Peyer's patch (tissue), 4 donors: Measurements from ENCODE around the gene FER.

Experiments used
- CTCF ChIP-seq, 6 experiments: fragments of 450-650 bp in 4 of 6; fragments of 200-600 bp in 2 of 6; sonication (generic) in 1 of 6; IDR thresholded peaks; one replicate each; pipeline ENCODE4 v1.5.1; 2017 to 2019; ENCODE audit warnings: antibody characterized with exemption in 6 of 6, mild to moderate bottlenecking in 3 of 6, moderate library complexity in 1 of 6
- POLR2A ChIP-seq, 2 donors: fragments of 450-650 bp; IDR thresholded peaks; one replicate each; pipeline ENCODE4 v1.5.1; 2017; ENCODE audit warnings: antibody characterized with exemption in 2 of 2, mild to moderate bottlenecking in 2 of 2, moderate library complexity in 2 of 2

- TF ChIP-seq POLR2A (IDR thresholded peaks at IDR 0.05) (no peak), CTCF (IDR thresholded peaks at IDR 0.05) (peak in 4 of 6 experiments; percentile 21 to 47 (median 37))
These were observed 172.1 kb downstream of the FER start for GRCh38 chr5:108919591-108920326.
